Testis (tissue), 2 donors: ENCODE data around the gene HOPX.

Source experiments
- CTCF ChIP-seq, 3 experiments: fragments of 450-650 bp in 2 of 3; fragments of 200-600 bp in 1 of 3; sonication (generic) in 1 of 3; IDR thresholded peaks; one replicate each; pipeline ENCODE4 v1.5.1; 2016 to 2019; ENCODE audit warnings: antibody characterized with exemption in 3 of 3, mild to moderate bottlenecking in 2 of 3, moderate library complexity in 1 of 3
- POLR2A ChIP-seq: fragments of 450-650 bp; IDR thresholded peaks from one replicate; pipeline ENCODE4 v1.6.1; 2017; ENCODE audit warnings: antibody characterized with exemption, mild to moderate bottlenecking, moderate library complexity

DNA sequence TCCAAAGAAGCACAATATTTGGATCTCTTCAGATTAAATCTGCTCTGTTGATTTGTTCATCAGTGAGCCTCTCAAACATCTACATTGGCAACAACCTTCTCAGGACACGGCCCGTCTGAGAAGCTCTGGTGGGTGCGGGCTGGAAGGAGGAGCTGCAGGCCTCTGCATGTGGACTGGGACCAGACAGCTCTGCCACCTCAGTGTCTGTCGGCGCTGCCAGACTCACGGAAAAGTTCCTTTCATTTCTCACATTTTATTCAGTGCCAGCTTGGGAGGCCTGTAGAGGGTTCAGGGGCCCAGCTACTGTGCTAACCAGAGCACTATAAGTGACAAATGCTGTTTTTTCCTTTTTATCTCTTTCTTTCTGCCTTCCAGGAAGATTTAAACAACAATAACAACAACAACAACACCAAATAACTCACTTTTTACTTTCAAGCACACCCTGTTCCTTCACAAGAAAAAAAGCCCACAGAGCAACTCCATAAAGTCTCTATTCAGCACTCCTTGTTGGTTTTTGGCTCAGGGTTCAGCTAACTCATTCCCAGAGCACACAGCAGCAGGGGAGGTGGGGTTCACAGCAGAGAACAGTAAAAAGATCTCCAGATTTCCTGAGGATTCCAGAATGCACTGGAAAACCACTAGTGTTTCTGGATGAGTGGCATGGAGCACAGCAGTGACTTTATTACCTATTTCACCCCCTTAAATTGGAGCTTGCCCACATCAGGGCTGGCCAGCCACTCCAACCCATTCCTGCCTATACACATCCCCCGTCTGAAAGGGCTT, 23.2 kb upstream of the HOPX start:
- TF ChIP-seq CTCF (IDR thresholded peaks at IDR 0.05) (no peak), POLR2A (no peak)
